SK-N-SH (cell line): ENCODE data around the gene DAPP1.

Source experiments
- RCOR1 ChIP-seq: fragments of 150-350 bp; IDR thresholded peaks from 2 replicates; pipeline ENCODE4 v1.6.1; 2017; ENCODE audit warnings: antibody characterized with exemption, low read length
- TF ChIP-seq, protein P1 (sequence below): IDR thresholded peaks from 2 replicates; pipeline ENCODE4; 2012
- TF ChIP-seq, protein P2 (sequence below): fragments of 200-600 bp; sonication (generic); IDR thresholded peaks from 2 replicates; pipeline ENCODE4 v1.6.1; 2017; ENCODE audit warnings: antibody characterized with exemption, mild to moderate bottlenecking, moderate library complexity

DNA sequence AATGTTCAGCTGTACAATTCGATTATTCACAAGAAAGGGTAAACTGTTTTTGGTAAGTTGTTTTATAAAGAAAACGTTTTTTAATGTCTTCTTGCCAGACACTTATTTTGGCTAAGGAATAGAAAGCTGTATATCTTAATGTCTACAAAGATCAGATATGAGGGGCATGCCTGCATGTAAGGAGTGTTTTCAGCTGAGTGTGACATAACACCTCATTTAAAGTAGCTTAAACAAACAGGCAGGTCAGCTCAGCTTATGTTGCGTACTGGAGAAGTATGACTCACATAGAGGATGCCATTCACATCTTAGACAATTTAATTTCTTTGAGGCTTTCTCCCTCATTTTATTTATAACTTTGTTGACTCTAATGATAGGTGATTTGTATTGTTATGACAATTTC, 47.2 kb downstream of the DAPP1 start:
- TF ChIP-seq, protein P1, sequence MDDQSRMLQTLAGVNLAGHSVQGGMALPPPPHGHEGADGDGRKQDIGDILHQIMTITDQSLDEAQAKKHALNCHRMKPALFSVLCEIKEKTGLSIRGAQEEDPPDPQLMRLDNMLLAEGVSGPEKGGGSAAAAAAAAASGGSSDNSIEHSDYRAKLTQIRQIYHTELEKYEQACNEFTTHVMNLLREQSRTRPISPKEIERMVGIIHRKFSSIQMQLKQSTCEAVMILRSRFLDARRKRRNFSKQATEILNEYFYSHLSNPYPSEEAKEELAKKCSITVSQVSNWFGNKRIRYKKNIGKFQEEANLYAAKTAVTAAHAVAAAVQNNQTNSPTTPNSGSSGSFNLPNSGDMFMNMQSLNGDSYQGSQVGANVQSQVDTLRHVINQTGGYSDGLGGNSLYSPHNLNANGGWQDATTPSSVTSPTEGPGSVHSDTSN, result no peak
- TF ChIP-seq, protein P2, sequence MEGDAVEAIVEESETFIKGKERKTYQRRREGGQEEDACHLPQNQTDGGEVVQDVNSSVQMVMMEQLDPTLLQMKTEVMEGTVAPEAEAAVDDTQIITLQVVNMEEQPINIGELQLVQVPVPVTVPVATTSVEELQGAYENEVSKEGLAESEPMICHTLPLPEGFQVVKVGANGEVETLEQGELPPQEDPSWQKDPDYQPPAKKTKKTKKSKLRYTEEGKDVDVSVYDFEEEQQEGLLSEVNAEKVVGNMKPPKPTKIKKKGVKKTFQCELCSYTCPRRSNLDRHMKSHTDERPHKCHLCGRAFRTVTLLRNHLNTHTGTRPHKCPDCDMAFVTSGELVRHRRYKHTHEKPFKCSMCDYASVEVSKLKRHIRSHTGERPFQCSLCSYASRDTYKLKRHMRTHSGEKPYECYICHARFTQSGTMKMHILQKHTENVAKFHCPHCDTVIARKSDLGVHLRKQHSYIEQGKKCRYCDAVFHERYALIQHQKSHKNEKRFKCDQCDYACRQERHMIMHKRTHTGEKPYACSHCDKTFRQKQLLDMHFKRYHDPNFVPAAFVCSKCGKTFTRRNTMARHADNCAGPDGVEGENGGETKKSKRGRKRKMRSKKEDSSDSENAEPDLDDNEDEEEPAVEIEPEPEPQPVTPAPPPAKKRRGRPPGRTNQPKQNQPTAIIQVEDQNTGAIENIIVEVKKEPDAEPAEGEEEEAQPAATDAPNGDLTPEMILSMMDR, result no peak
- no peak for TF ChIP-seq RCOR1
